HCT116 (cell line): ENCODE measurements around the gene RARS2.

ENCODE experiments used
- ATF3 ChIP-seq: IDR thresholded peaks from 2 replicates; pipeline ENCODE4 v1.6.1; 2012
- CEBPB ChIP-seq: IDR thresholded peaks from 2 replicates; pipeline ENCODE4 v1.6.1; 2012; ENCODE audit warnings: low read depth
- CTCF ChIP-seq, 3 experiments: fragments of 200-600 bp in 1 of 3; sonication (generic) in 1 of 3; IDR thresholded peaks in 2 of 3; conservative IDR thresholded peaks in 1 of 3; 2 replicates each; pipeline ENCODE4 v1.5.1; 2012 to 2017; ENCODE audit warnings: low read depth in 2 of 3, low read length in 2 of 3, antibody characterized with exemption in 1 of 3, borderline replicate concordance in 1 of 3, control low read depth in 1 of 3, mild to moderate bottlenecking in 1 of 3, mixed read lengths in 1 of 3, mixed run types in 1 of 3, moderate library complexity in 1 of 3; ENCODE audit not compliant: insufficient read depth in 1 of 3
- EZH2 ChIP-seq: fragments of 200-600 bp; sonication (generic); IDR thresholded peaks from 2 replicates; pipeline ENCODE4 v1.6.1; 2017; ENCODE audit warnings: antibody characterized with exemption, mixed run types
- POLR2A ChIP-seq: IDR thresholded peaks from 2 replicates; pipeline ENCODE4 v1.7.0; 2011; ENCODE audit warnings: borderline replicate concordance; ENCODE audit not compliant: insufficient read depth, insufficient read length; ENCODE audit errors: extremely low read depth
- REST ChIP-seq: IDR thresholded peaks from 2 replicates; pipeline ENCODE4 v1.6.1; 2012; ENCODE audit warnings: low read depth
- SP1 ChIP-seq: IDR thresholded peaks from 2 replicates; pipeline ENCODE4 v1.6.1; 2012; ENCODE audit warnings: low read depth
- YY1 ChIP-seq: IDR thresholded peaks from 2 replicates; pipeline ENCODE4 v1.6.1; 2011; ENCODE audit warnings: low read length, low read depth, moderate library complexity, mild to moderate bottlenecking; ENCODE audit not compliant: insufficient replicate concordance; ENCODE audit errors: extremely low read depth
- ZBTB33 ChIP-seq: IDR thresholded peaks from 2 replicates; pipeline ENCODE4 v1.6.1; 2011; ENCODE audit warnings: mild to moderate bottlenecking, low read length, moderate library complexity; ENCODE audit not compliant: insufficient replicate concordance; ENCODE audit errors: extremely low read depth
- ZFX ChIP-seq: fragments of 450-650 bp; IDR thresholded peaks from 2 replicates; pipeline ENCODE4 v1.6.1; 2017

GRCh38 chr6:87501809-87502572 lies 87.8 kb downstream of the RARS2 start:
- TF ChIP-seq ZBTB33, result no peak
- TF ChIP-seq EZH2, result no peak
- no peak for TF ChIP-seq CTCF (IDR thresholded peaks at IDR 0.05 in 2 of 3, conservative IDR thresholded peaks at IDR 0.05 in 1 of 3; ENCODE audit: borderline replicate concordance in 1 of 3, insufficient read depth in 1 of 3, low read depth in 2 of 3, low read length in 2 of 3)
- no peak for TF ChIP-seq ZFX
- no peak for TF ChIP-seq POLR2A
- TF ChIP-seq YY1, result no peak
- no peak for TF ChIP-seq ATF3
- TF ChIP-seq SP1, result no peak
- no peak for TF ChIP-seq CEBPB
- no peak for TF ChIP-seq REST
